Adrenal gland (tissue), 5 donors: Measurements from ENCODE around the gene PATL1.

Source experiments
- CTCF ChIP-seq, 6 experiments: fragments of 450-650 bp in 4 of 6; fragments of 200-600 bp in 2 of 6; sonication (generic) in 1 of 6; IDR thresholded peaks; 1 replicate in 5 of 6; 2 replicates in 1 of 6; pipeline versions ENCODE4 v1.5.1 to v1.8.0; 2016 to 2021; ENCODE audit warnings: antibody characterized with exemption in 6 of 6, mild to moderate bottlenecking in 2 of 6, moderate library complexity in 1 of 6
- POLR2A ChIP-seq, 2 donors: fragments of 450-650 bp; IDR thresholded peaks; one replicate each; pipeline ENCODE4 v1.6.1; 2017; ENCODE audit warnings: antibody characterized with exemption in 2 of 2, mild to moderate bottlenecking in 2 of 2, moderate library complexity in 1 of 2
- donor health status: DM: no; HTN: no; CAD: no.

DNA sequence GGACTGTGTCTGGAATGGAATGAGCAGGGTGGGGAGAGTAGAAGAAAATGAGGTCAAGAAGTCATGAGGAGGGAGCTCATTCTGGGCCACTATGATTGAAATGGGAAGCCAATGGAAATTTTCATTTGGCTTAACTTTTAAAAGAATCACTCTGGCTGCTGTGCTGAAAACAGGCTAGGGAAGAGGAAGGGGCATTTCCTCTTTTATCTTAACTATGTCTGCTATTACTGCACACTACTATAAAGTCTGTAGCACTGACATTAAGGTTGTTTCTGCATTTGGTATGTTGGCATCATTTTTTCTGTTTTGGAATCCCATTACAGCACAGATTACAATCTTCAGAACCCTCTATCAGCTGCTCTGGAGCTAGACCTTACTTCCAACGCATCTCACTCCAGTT lies 8.2 kb downstream of the PATL1 start:
- no peak for TF ChIP-seq CTCF (IDR thresholded peaks at IDR 0.05)
- no peak for TF ChIP-seq POLR2A (IDR thresholded peaks at IDR 0.05)
